Cardiac muscle cell (in vitro differentiated cells and primary cell): ENCODE measurements around the gene FSTL3. TPM values are rescaled to one million over a fixed set of nuclear protein-coding genes. Genes with fewer than 3 reads are reported as not detected.

Experiments used
- DNase-seq, 2 donors: peaks; one replicate each; pipeline versions ENCODE4 v3.0.0 to v3.0.0-alpha.2; 2010 to 2017; ENCODE audit warnings: low read depth in 1 of 2, low spot score in 1 of 2
- H3K27ac ChIP-seq: fragments of 200-600 bp; sonication (generic); 2 replicates; pipeline ENCODE4 v1.5.1; 2016
- H3K27me3 ChIP-seq: fragments of 200-600 bp; sonication (generic); 2 replicates; pipeline ENCODE4 v1.6.0; 2016; ENCODE audit warnings: control low read depth
- H3K36me3 ChIP-seq: fragments of 200-600 bp; sonication (generic); 2 replicates; pipeline ENCODE4 v1.5.1; 2016; ENCODE audit warnings: control low read depth
- H3K4me1 ChIP-seq: fragments of 200-600 bp; sonication (generic); 2 replicates; pipeline ENCODE4 v1.8.1; 2017; ENCODE audit warnings: low read depth, mild to moderate bottlenecking, mixed run types
- H3K4me3 ChIP-seq: fragments of 200-600 bp; sonication (generic); 2 replicates; pipeline ENCODE4 v1.5.1; 2016; ENCODE audit warnings: mild to moderate bottlenecking
- H3K9me3 ChIP-seq: fragments of 200-600 bp; sonication (generic); 2 replicates; pipeline ENCODE4 v1.5.1; 2017; ENCODE audit warnings: low read depth, mild to moderate bottlenecking, control low read depth
- CTCF ChIP-seq: IDR thresholded peaks from 2 replicates; pipeline ENCODE4 v1.5.1; 2012; ENCODE audit warnings: low read depth, mild to moderate bottlenecking, low read length
- polyA plus RNA-seq: library from polyadenylated mRNA; unstranded; fragments of >200 nt; fragmentation: Nextera tagmentation; extraction: Ambion mirVana; gene quantifications from 2 replicates; pipeline ENCODE4 v1.2.1, GENCODE V29; 2016
- total RNA-seq: library from RNA; depleted of rRNA; stranded (reverse); fragments of >200 nt; gene quantifications from 2 replicates; pipeline ENCODE4 v1.2.3, GENCODE V29; 2016

FSTL3 gene
- total and polyA plus RNA-seq, 2 experiments from 2014 or later = 34.7 to 46.9 TPM

DNA sequence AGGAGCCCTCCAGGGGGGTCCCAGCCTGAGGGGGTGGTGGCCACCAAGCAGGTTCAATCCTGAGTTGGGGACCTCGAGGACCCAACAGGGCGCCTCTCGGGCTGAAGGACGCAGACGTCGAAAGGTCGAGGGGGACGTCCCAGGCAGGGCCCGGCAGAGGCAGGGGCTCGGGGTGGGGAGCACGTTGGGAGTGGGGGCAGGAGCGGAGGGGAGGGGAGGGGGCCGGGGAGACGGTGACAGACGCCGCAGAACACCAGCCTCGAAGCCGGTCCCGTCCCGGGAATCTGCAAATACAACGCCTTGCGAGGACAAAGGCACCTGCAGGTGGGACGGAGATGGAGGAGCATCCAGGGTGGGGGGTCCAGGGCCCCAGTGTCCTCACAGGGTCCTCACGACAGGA lies 32.5 kb upstream of the FSTL3 start:
- H3K4me1 ChIP-seq = no peaks in the 10 kb centered on the region
- H3K9me3 ChIP-seq = no peaks in the 10 kb centered on the region
- peaks cover 7% of the 10 kb centered on the region for H3K27me3 ChIP-seq
- DNase-seq = no peak
- H3K4me3 ChIP-seq = no peak overlapping the region
- TF ChIP-seq CTCF = no peak
- H3K36me3 ChIP-seq = peaks cover 16% of the 10 kb centered on the region
- H3K27ac ChIP-seq = no peak overlapping the region

DNA sequence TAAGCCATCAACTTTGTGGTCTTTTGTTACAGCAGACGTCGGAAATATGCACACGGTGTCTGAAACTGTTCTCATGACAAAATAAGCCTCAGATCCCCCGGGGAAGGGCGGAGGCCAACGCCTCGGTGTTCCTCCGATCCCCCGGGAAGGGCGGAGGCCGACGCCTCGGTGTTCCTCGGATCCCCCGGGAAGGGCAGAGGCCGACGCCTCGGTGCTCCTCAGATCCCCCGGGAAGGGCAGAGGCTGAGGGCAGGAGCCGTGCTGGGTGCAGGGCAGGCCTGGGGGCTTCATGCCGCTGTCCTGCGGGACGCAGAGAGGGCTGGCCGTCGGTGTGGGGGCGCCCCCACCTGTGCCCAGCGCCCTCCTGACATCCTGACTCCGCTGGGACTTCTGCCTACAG lies 31.8 kb upstream of the FSTL3 start:
- Histone ChIP-seq H3K27me3 (peaks cover under 1% of the 10 kb centered on the region), H3K27ac (no peak overlapping the region), H3K4me1 (no peaks in the 10 kb centered on the region), H3K4me3 (no peak overlapping the region), H3K36me3 (peaks cover 19% of the 10 kb centered on the region), H3K9me3 (no peaks in the 10 kb centered on the region)
- no peak for DNase-seq
- TF ChIP-seq CTCF = no peak

DNA sequence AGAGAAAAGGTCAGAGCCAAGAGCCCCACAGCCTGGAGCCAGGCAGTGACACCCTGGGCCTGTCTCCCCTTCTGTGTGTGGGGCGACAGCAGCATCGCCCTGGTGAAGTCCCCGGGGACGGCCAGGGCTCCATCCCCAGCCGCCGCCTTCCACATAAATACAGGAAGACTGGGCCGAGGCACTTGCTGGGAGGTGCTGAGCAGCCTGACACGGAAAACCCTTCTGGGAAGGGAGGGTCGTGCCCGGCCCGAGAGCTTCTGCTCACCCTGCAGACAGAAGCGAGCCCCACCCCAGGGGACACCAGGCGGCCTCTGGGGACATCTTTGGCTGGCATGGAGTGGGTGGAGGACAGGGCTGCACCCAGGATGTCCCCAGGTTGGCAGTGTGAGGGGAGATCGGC lies 31.4 kb upstream of the FSTL3 start:
- DNase-seq = no peak
- peaks cover 20% of the 10 kb centered on the region for H3K36me3 ChIP-seq
- no peak overlapping the region for H3K27ac ChIP-seq
- H3K4me1 ChIP-seq = no peaks in the 10 kb centered on the region
- no peaks in the 10 kb centered on the region for H3K9me3 ChIP-seq
- H3K27me3 ChIP-seq = no peaks in the 10 kb centered on the region
- no peak overlapping the region for H3K4me3 ChIP-seq
- no peak for TF ChIP-seq CTCF

DNA sequence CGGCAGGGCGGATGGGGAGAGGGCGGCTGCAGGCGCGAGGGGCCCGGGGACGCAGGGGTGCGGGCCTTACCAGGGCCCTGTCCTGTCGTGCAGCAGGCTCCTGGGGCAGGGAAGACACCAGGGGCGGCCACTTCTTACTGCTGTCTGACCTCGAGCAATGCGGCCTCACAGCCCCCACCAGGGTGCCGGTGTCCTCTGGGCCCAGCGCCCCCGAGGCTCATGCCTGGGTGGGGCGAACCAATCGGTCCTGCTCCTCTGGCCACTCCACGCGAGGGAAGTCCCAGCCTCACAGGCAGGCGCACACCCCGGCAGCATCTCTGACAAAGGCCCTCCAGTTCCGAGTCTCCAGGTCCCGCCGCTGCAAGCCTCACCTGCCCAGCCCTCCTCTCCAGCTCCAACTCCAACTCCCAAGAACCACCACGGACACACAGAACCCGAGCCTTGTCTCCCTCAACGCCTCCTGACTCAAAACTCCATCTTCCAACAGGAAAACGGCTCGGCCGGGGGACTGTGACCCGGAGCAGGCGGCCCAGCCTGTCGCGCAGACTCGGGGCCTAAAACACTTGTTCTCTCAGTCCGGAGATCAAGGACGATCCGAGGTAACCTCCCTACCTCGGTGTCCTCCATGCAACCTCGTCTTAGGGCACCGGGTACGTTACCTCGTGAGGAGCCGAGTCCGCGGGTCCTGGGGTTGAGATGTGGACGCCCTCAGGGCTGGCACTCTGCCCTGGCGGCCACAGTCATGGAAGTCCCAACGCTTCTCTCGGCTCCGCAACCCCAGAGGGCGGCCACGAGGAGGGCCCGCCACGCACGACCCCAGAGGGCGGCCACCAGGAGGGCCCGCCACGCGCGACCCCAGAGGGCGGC lies 30.0 kb upstream of the FSTL3 start:
- H3K36me3 ChIP-seq = peaks cover 20% of the 10 kb centered on the region
- no peak for TF ChIP-seq CTCF
- no peak for DNase-seq
- no peak overlapping the region for H3K27ac ChIP-seq
- no peaks in the 10 kb centered on the region for H3K9me3 ChIP-seq
- no peak overlapping the region for H3K4me3 ChIP-seq
- no peaks in the 10 kb centered on the region for H3K27me3 ChIP-seq
- no peaks in the 10 kb centered on the region for H3K4me1 ChIP-seq

DNA sequence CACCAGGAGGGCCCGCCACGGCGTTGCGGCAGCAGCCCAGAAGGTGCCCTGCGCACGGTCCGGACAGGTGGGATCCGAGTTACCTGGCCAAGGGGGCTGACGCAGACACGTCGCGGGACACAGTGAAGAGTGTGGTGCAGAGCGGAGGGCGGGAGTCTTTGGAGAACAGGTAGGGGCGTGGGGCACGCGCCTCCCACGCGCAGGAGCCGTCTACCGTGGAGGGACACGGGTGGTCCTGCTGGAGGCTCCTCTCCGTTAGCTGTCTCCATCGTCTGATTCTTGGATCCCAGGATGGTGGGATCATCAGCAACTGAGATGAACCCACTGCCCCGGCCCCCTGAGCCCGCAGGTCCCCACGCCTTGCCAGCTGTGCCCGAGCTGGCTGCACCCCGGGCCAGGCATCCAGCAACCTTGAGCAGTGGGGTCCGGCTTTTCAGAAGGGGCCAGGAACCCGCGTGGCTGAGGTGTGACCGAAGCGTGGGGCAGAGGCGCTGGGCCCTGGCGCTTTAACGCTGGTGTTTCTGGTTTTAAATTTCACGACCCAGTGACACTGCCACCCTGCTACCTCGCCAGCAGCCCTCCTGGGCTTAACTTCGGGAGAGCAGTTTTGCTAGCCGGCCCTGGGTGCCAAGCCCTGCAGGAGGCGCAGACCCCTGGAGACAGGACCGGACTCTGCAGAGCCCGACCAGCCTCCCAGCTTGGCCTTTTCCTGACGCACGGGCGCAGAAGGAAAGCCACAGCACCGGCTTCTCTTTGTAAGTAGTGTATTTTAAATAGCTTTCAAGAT lies 29.2 kb upstream of the FSTL3 start:
- Histone ChIP-seq H3K27me3 (no peaks in the 10 kb centered on the region), H3K27ac (no peak overlapping the region), H3K36me3 (peaks cover 27% of the 10 kb centered on the region), H3K9me3 (no peaks in the 10 kb centered on the region), H3K4me3 (no peak overlapping the region), H3K4me1 (no peaks in the 10 kb centered on the region)
- TF ChIP-seq CTCF = no peak
- no peak for DNase-seq
